Stimulated activated CD4-positive, alpha-beta T cell treated with anti-CD3 and anti-CD28 coated beads, Interleukin-4, amount 100 ng/mL, for 24 hours (primary cell): ENCODE data around the gene GEMIN2.
"Not testable (repeated sequence)": the region's sequence is repeated elsewhere in the genome, so short reads cannot be mapped to it uniquely, and the experiment has no call there.

Source experiments
- DNase-seq: peaks from one replicate; pipeline ENCODE4 v3.0.0-alpha.2; 2020

The GEMIN2 gene

DNA sequence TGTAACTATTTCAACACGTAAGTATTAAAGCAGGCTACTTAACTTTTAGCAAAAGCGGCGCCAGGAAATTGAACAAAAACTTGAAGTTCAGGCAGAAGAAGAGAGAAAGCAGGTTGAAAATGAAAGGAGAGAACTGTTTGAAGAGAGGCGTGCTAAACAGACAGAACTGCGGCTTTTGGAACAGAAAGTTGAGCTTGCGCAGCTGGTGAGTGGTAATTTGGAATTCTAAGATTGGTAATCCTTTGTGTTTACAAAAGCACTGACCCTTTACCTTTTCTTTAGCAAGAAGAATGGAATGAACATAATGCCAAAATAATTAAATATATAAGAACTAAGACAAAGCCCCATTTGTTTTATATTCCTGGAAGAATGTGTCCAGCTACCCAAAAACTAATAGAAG is 64.9 kb downstream of the GEMIN2 start:
- no peak for DNase-seq

DNA sequence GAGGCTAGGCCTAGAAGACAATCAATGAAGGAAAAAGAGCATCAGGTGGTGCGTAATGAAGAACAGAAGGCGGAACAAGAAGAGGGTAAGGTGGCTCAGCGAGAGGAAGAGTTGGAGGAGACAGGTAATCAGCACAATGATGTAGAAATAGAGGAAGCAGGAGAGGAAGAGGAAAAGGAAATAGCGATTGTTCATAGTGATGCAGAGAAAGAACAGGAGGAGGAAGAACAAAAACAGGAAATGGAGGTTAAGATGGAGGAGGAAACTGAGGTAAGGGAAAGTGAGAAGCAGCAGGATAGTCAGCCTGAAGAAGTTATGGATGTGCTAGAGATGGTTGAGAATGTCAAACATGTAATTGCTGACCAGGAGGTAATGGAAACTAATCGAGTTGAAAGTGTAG is 66.4 kb downstream of the GEMIN2 start:
- no peak for DNase-seq

DNA sequence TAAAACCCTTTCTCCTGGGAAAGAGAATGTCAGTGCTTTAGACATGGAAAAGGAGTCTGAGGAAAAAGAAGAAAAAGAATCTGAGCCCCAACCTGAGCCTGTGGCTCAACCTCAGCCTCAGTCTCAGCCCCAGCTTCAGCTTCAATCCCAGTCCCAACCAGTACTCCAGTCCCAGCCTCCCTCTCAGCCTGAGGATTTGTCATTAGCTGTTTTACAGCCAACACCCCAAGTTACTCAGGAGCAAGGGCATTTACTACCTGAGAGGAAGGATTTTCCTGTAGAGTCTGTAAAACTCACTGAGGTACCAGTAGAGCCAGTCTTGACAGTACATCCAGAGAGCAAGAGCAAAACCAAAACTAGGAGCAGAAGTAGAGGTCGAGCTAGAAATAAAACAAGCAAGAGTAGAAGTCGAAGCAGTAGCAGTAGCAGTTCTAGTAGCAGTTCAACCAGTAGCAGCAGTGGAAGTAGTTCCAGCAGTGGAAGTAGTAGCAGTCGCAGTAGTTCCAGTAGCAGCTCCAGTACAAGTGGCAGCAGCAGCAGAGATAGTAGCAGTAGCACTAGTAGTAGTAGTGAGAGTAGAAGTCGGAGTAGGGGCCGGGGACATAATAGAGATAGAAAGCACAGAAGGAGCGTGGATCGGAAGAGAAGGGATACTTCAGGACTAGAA is 67.0 kb downstream of the GEMIN2 start:
- DNase-seq: no peak

DNA sequence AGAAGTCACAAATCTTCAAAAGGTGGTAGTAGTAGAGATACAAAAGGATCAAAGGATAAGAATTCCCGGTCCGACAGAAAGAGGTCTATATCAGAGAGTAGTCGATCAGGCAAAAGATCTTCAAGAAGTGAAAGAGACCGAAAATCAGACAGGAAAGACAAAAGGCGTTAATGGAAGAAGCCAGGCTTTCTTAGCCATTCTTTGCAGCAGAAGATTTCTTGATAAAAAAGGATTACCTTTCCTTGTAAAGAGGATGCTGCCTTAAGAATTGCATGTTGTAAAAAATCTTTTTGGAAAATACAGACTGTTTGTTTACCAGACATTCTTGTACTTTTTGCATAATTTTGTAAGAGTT is 67.5 kb downstream of the GEMIN2 start:
- DNase-seq: no peak

DNA sequence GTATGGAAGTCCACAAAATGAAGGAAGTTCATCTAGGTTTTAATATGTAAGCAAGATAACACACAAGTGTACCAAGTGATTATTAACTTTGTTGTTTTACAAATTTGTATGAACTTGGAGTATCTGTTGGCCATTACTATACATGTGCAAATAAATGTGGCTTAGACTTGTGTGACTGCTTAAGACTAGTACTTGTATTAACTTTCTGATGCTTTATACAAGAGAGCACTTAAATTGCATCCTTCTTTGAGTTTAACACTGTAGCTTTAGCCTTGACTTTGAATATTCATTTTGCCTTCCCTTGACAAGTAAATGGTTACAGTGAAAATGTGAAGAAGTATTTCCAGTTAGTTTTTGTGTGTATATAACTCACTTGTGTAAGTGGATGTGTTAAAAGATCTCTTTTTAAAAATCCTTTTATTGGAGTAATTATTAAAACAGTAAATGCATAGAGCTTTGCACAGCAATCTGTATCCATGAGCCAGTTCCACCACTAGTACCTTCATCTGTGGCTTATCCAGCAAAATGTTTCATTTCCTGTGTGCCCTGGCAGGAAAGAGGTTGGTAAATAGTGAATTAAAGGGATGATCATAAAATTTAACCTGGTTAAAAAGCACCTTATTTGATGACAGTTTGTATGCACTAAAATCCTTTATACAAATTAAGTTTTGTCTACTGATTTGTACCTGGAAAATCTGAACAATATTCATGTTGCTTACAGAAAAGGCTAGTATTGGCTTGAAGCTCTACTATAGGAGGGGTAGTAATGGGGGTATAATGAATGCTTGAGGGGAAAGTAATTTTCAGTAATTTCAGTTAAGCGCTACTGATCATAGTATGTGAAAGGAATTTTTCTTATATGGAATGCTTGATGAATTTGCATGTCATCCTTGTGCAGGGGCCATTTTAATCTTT is 68.9 kb downstream of the GEMIN2 start:
- DNase-seq: no peak

DNA sequence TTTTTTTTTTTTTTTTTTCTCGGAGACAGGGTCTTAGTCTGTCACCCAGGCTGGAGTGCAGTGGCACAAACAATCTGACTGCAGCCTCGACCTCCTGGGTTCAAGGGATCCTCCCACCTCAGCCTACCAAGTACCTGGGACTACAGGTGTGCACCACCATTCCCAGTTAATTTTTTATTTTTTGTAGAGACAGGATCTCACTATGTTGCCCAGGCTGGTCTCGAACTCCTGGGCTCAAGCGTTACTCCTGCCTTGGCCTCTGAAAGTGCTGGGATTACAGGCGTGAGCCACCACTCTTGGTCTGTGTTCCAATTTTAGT is 69.5 kb downstream of the GEMIN2 start:
- DNase-seq: not testable (repeated sequence)

DNA sequence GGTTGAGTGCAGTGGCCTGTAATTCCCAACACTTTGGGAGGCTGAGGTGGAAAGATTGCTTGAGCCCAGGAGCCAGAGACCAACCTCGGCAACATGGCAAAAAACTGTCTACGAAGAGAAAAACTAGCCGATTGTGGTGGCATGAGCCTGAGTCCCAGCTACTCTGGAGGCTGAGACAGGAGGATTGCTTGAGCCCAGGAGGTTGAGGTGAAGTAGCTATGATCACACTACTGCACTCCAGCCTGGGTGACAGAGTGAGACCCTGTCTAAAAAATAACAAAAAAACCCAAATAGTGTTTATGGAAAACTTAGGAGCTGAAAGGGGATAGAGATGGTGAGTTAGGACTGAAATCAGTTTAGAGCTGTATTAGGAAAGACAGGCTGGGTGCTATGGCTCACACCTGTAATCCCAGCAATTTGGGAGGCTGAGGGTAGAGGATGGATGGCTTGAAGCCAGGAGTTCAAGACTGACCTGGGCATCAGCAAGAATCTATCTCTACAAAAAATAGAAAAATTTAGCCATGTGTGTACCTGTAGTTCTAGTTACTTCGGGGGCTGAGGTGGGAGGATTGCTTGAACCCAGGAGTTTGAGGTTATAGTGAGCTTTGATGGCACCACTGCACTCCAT is 70.6 kb downstream of the GEMIN2 start:
- no peak for DNase-seq

DNA sequence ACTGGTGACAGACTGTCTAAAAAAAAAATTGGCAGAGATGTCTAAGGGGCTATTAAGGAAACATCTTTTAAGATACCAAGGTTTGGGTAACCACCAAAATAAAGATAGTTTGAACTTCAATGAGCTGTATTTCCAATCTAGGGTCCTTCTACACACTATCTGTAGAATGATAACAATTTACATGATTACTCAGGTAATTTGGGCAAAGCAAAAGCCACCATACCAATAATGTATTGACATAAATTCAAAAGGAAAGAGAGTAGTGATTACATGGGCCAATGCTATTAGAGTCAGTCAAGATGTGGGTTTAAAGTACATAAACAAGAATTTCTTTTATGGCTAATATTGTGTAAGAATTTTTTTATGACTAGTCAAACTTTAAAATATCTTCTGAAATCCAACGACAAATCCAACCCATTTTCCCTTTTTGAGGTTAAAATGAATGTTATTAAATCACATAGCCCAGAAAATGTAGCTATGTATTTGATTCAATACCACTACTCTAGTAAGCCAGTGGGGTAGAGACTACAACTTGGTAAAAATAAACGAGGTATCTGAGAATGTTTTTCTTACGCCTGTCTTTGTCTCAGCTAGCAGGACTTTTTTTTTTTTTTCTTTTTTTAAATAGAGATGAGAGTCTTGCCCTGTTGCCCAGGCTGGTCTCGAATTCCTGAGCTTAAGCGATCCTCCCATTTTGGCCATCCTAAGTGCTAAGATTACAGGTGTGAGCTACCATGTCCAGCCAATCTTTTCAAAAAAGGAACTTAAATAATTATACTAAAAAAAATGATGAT is 71.3 kb downstream of the GEMIN2 start:
- no peak for DNase-seq
